Measurements from ENCODE around the gene CAMK4.
A peak's percentile ranks its signal among the peaks of the same experiment; 100 is the strongest.
"Not testable (repeated sequence)": the region's sequence is repeated elsewhere in the genome, so short reads cannot be mapped to it uniquely, and the experiment has no call there.

CAMK4 gene

DNA sequence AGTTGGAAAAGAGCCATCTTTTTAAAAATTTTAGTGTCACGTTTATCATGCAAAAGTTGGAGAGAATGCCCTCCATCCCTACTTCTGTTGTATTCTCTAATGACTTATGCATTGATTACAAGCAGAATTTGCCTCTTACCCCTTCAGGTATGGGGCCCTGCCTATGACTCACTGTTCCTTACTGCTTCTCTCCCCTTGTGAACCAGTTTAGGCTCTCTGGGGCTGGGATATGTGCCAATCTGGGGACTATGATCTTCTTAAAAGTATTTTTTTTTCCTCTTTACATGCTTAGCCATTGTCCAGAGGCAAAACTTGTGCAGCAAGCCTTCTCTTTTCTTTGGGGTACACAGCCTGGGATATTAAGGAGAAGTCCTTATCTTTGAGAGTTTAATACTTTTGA is 37.4 kb downstream of the CAMK4 start:
- no peak for DNase-seq

DNA sequence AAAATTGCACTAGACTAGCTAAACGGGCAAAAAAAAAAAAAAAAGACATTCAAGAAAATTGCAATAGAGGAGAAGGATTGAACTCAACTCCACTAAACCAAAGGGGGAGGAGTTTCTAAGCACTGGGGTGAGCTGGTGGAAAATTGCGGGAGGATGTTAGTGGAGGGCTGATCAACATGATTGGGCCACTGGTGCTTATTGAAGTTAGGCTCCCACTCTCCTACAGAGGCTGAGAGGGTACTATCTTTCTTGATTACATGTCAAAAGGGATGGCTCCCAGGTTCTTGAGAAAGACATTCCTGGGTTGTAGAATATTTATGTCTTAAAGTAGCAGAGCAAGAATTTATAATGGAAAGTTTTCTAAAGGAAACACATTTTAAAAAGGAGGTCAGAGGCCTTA is 38.0 kb downstream of the CAMK4 start:
- no peak for DNase-seq

GRCh38 chr5:111262815-111263214 is 38.6 kb downstream of the CAMK4 start:
- DNase-seq, result no peak

DNA sequence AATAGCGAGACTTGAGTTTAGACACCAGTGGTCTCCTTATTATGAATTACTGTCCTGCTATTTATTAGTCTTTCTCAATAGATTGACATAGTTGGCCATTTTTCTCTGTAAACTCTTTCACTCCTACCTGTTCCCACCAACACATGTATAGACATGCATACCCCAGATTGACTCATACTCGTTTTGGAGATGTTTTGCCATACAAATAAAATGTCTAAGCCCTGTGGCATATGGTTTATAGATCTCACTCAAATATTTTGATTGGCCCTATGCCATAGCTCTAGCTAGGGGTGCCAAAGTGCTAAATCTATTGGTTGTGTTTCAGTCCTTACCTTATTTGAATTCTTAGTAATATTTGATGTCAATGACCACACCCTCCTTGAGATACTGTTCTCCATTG is 42.3 kb downstream of the CAMK4 start:
- no peak for DNase-seq

DNA sequence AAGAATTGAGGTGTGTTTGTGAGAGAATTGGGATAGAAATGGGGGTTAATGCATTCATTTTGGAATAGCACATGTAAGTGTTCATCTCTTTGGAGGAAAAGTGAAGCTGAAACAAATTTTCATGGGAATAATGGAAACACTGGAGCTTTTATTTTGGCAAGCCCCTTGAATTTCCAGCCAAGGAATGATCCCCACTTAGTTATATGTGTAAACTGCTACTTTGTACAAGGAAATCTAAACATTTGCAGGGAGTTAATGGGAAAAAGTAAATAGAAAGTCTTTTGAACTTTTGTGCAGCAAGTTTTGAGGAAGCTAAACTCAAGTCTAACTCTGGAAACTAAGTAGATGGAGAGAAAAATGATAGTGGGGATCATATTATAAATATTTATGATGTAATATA is 44.1 kb downstream of the CAMK4 start:
- DNase-seq, result no peak

DNA sequence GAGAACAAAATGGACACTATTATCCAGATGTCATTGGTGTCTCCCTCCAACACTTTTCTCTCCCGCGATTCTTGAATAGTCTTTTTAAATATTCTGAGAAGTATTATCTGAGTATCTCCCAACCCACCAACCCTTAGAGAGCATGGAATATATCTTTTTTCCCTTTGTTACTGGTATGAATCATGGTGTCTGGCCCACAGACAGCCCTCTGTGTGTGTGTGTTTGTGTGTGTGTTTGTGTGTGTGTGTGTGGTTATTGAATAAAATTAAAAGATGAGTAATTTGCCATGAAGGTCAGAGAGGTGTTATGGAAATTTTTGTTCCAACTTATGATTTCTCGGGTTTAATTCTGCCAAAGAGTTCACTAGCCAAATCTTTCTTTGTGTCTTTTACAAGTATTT is 47.7 kb downstream of the CAMK4 start:
- no peak for DNase-seq

DNA sequence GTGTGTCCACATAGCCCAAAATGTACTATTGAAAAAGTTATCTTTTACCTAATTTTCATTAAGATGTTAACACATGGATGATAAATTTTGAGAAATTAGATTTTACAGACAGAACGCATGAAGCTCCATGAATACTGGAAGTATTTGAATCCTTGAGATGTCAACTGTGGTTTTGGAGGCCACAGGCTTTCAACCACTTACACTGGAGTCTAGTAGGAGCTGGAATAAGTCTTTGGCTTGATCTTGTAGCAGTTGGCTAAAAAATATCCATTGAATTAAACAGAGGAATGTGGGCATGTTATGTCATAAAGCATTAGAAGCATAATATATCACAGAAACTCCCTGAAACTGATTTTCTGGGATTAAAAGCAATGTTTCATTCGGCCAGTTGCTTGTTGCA is 52.9 kb downstream of the CAMK4 start:
- DNase-seq, result no peak

DNA sequence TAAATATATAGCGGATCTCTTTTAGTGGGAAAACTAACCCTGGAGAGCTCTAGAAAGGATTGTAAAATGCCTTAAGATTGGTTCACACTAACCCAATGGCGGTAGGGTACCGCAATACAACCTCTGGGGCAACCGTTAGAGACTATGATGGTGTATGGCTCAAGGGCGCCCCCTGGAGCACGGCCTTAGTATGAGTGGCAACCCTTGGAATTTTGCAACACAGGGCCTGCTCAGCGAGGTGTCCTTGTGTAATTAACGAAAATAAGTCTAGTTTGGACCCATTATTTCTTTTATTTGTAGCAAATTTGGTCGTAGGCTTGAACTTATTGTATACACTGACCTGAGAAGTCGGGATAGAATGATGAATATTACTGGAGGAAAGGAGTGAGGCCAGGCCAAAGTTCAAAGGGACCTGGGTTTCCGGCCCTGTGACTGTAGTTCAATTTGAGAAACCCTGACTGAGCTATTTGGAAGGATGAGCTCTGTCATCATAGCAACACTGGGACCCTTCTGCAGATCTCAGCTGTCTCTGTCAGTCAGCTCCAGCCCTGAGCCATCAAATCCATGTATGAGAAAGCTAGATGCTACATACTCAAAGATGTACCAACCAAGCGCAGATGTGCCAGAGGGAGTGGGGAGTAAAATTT is 54.8 kb downstream of the CAMK4 start:
- DNase-seq, result peak; percentile 88

DNA sequence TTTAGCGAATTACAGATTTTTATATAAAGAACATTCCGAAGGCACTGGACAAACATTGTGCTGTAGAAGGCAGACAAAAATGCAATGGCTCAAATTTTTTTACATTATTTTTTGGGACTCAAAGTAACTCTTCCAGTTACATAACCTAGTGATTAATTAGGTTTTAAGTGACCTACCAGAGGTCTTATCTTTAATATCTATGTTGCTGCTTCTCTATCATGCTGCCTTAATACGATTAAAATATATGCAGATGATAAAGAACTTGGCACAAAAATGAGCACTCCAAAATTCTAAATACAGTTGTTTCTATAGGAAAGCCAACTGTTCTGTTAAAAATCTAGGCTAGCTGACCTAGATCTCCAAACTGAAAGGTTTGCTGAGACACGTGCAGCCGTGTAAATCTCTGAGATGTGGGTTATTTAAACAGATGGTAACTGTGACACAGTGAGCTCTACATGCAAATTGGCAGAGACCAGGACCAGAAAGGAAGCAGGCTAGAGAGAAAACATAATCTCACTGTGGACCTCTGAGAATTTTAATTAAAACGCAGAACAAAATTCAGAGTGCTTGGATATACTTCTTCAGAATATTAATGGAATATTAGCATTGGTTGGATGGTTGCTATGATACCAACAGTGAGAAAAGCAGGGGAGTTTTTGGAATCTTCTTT is 56.2 kb downstream of the CAMK4 start:
- no peak for DNase-seq

- no peak for DNase-seq
Observed at GRCh38 chr5:111282798-111283197, 58.6 kb downstream of the CAMK4 start.

- no peak for DNase-seq
Observed at GRCh38 chr5:111284825-111285224, 60.6 kb downstream of the CAMK4 start.

DNA sequence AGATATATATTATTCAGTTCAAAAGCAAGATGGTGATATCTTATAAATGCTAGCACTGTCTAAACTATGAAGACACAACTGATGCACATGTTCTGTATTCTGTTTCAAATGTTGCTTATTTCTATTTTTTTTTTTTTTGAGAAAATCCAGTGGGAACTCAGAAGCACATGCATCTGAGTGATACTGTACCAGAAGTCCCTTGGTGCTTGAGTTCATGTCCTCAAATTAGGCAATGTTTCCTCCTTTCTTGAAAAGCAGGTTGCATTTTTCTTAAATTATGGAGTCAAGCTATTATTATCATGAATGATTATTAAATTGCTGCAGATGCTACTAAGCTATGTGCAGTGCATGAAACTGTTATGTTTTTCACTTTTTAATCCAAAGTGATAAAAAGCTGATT is 70.4 kb downstream of the CAMK4 start:
- no peak for DNase-seq

DNA sequence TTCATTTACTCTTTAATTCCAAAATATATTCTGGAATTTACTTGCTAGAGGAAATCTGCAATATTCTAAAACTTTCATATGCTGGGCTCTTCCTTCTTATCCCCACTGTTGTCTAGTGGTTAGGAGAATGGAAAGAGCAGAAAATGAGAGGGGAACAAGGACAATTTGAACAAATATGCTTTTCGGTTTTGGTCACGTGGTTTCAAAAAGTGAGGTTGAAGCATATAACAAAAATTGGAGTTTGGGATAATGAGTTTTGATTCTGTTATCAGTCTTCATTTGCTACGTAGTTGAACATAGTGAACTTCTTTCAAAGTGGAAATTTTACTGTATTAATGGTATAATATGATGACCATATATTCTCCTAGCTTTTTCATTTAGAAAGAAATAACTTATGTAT is 71.5 kb downstream of the CAMK4 start:
- DNase-seq, result no peak

DNA sequence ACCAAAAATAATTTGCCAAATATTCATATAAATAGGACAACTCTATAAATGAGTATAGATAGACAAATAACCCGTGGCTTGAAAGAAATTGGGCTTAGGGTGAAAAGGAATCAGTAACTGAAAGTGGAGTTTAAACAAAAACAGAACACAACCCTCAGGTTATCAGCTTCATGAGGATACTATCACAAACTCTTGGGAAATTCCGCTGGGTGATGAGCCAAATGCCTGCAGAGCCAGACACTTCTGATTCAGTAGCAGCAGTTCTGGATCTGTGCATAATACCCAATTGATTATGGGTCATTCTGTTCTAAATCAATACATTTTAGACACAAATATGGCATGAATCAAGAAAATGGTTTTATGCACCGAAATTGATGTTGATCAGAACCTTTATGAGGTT is 72.4 kb downstream of the CAMK4 start:
- no peak for DNase-seq

DNA sequence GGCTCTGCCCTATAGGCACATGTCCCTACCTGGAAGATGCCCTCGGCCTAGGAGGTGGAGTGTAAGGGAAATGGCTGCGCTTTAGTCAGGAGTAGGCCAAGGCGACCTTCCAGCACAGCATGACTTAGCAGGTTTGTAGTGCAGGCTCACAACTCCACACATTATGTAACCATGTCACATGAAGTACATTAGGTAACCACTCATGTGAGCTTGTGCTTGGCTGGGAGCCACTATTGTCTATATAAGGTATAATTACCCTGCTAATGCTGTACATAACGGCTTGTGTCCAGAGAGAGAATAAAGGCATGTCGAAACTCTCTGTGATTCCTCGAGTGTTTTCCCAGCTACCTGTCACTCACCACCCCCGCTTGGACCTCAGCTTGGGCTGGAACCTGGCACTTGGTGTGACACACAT is 74.9 kb downstream of the CAMK4 start:
- DNase-seq, result no peak

DNA sequence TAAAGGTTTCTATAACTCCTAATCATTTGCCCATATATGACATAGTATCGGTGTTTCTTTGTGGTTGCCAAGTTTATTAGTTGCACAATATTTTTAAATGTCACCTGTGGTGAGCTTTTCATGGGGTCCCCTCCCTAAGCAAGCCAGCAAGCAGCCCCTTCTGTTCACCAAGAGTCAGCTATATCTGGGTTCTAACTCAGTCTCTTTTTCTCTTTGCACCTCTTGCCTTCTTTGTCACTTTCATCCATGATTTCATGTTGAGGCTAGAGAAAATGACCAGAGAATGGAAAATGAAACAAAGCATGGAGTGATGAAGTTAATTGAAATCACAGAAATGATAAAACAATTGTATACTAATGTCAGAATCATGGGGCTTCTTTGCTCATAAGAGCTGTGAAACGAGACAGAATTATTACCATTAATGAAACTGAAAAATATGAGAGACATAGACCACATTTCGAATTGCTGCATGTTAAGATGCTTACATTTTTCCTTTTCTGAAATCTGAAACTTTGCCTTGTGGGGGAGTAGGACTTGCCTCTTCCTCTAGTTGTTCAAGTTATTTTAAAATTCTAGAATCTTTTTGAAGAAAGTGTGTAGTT is 75.7 kb downstream of the CAMK4 start:
- DNase-seq, result no peak

DNA sequence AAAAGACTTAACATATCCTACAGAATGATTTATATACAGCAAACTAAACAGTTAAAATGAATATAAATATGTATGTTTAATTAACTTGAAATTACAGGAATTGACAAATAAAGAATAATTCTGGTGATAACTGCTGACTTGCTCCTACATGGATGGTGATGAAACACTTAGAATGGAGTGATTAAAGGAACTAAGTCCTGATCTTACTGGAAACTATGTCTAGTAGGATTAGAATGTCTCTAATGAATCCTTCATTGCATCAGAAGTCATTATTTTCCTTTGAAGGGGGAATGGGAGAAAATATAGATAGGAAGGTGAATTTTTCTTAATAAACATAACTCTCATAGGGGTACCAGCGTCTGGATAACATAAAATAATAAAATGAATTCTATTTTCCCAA is 77.1 kb downstream of the CAMK4 start:
- no peak for DNase-seq

DNA sequence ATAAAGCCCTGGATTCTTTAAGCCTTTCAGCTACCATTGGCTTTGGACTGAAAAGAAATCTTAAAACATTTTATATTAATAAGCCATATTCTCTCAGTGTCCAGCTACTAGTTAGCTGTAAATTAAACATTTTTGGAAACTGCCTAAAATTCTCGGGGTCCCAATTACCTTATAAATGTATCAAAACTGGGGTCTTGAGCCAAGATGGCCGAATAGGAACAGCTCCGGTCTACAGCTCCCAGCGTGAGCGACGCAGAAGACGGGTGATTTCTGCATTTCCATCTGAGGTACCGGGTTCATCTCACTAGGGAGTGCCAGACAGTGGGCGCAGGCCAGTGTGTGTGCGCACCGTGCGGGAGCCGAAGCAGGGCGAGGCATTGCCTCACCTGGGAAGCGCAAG is 77.9 kb downstream of the CAMK4 start:
- DNase-seq, result not testable (repeated sequence)

GRCh38 chr5:111308951-111309350 is 84.8 kb downstream of the CAMK4 start:
- no peak for DNase-seq

DNA sequence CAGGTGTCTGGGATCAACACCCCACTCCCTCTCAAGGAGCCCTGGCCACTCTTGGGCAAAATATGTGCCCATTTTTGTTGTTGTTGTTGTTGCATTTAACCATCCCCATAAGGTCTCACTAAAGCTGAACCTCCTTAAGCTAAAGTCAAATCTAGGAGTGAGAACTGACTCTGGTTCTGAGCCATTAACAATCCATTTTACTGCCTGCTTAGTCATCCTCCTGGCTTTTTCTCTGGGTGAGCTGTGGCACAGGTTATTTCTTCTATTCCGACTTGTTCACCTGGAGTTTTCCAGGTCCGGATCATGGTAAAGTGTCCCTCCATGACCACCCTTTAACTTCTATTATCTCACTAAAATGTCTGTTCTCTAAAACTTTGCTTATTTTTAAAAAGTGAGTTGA is 85.2 kb downstream of the CAMK4 start:
- no peak for DNase-seq

- no peak for DNase-seq
Observed at GRCh38 chr5:111310711-111311620, 86.8 kb downstream of the CAMK4 start.

- no peak for DNase-seq
Observed at GRCh38 chr5:111311666-111312065, 87.5 kb downstream of the CAMK4 start.

GRCh38 chr5:111313017-111313724 is 89.0 kb downstream of the CAMK4 start:
- no peak for DNase-seq
